OCI-LY7 (cell line): ENCODE measurements around the gene NCF4. TPM values are rescaled to one million over a fixed set of nuclear protein-coding genes. Genes with fewer than 3 reads are reported as not detected.

Experiments
- BruUV-seq: library from RNA; stranded (reverse); fragments of 400-500 nt; replicated peaks from 2 replicates; lab custom pipeline; 2021; lab: Mats Ljungman, UMichigan
- CTCF ChIA-PET: fragments of 300-600 bp; sonication (Branson Sonifier 250); formaldehyde crosslinking; loops from one replicate; lab custom pipeline; 2022; ENCODE audit warnings: antibody characterized with exemption; ENCODE audit not compliant: unreplicated experiment; lab: Charles Lee
- POLR2A ChIA-PET: fragments of 300-600 bp; sonication (Branson Sonifier 250); formaldehyde crosslinking; loops from one replicate; lab custom pipeline; 2022; ENCODE audit warnings: antibody characterized with exemption; lab: Charles Lee
- DNase-seq: peaks from one replicate; pipeline ENCODE4 v3.0.0-alpha.2; 2015; ENCODE audit warnings: low spot score
- H2AFZ ChIP-seq: fragments of 200-600 bp; sonication (generic), shearing (Covaris generic); 2 replicates; pipeline ENCODE4 v1.6.1; 2014; ENCODE audit warnings: mild to moderate bottlenecking, antibody characterized with exemption, low read length, moderate library complexity
- H3K27ac ChIP-seq: fragments of 200-600 bp; sonication (generic); 2 replicates; pipeline ENCODE4 v1.5.1; 2014; ENCODE audit warnings: mixed run types, low read depth, mild to moderate bottlenecking, moderate library complexity, low read length, inconsistent platforms; ENCODE audit not compliant: poor library complexity, severe bottlenecking
- H3K36me3 ChIP-seq: fragments of 200-600 bp; sonication (generic); 2 replicates; pipeline ENCODE4 v1.6.1; 2014; ENCODE audit warnings: mild to moderate bottlenecking, antibody characterized with exemption, low read length, moderate library complexity, mixed read lengths; ENCODE audit not compliant: insufficient read depth
- H3K4me1 ChIP-seq: fragments of 200-600 bp; sonication (generic); 2 replicates; pipeline ENCODE4 v1.5.1; 2014; ENCODE audit warnings: mild to moderate bottlenecking, low read length; ENCODE audit not compliant: insufficient read depth, poor library complexity, severe bottlenecking
- H3K4me2 ChIP-seq: fragments of 200-600 bp; sonication (generic); 2 replicates; pipeline ENCODE4 v1.6.1; 2014; ENCODE audit warnings: mild to moderate bottlenecking, low read length
- H3K4me3 ChIP-seq: fragments of 200-600 bp; sonication (generic); 2 replicates; pipeline ENCODE4 v1.5.1; 2014; ENCODE audit warnings: mild to moderate bottlenecking, low read depth, low read length; ENCODE audit not compliant: poor library complexity, severe bottlenecking
- H3K79me2 ChIP-seq: fragments of 200-600 bp; sonication (generic); 2 replicates; pipeline ENCODE4 v1.6.1; 2016; ENCODE audit warnings: low read depth, mild to moderate bottlenecking, low read length, moderate library complexity, mixed read lengths; ENCODE audit not compliant: insufficient read depth
- H3K9me2 ChIP-seq: fragments of 200-600 bp; sonication (generic); 2 replicates; pipeline ENCODE4 v1.6.1; 2016; ENCODE audit warnings: mild to moderate bottlenecking, low read length, mixed read lengths; ENCODE audit not compliant: insufficient read depth
- H3K9me3 ChIP-seq: fragments of 200-600 bp; sonication (generic); 2 replicates; pipeline ENCODE4 v1.6.1; 2014; ENCODE audit warnings: mild to moderate bottlenecking, mixed run types, low read length, mixed read lengths
- H4K20me1 ChIP-seq: fragments of 200-600 bp; sonication (generic); 2 replicates; pipeline ENCODE4 v1.6.1; 2014; ENCODE audit warnings: mild to moderate bottlenecking, antibody characterized with exemption, low read length, moderate library complexity, mixed read lengths; ENCODE audit not compliant: insufficient read depth
- CTCF ChIP-seq: fragments of 200-600 bp; sonication (generic); conservative IDR thresholded peaks from 2 replicates; pipeline ENCODE4 v1.5.1; 2014; ENCODE audit warnings: mild to moderate bottlenecking, antibody characterized with exemption, low read length, moderate library complexity, mixed read lengths
- EZH2phosphoT487 ChIP-seq: fragments of 200-600 bp; sonication (generic); IDR thresholded peaks from 2 replicates; pipeline ENCODE4 v1.6.1; 2018; ENCODE audit warnings: low read depth, borderline replicate concordance, mild to moderate bottlenecking, mixed run types, antibody characterized with exemption, low read length, moderate library complexity, mixed read lengths
- intact Hi-C: fragments of 100-400 bp; cut with micrococcal nuclease; formaldehyde crosslinking; loops from one replicate; pipeline ENCODE4 v1.10.0; 2022; ENCODE audit not compliant: unreplicated experiment
- total RNA-seq, 2 experiments: library from RNA; depleted of rRNA in 1 of 2; stranded (reverse); fragments of >200 nt in 1 of 2; shearing (Covaris generic) in 1 of 2; gene quantifications; 2 replicates each; pipeline ENCODE4 v1.2.3, GENCODE V29; 2014 to 2022

The NCF4 gene
- total RNA-seq, 2 experiments from 2014 or later: 63.6 to 121 TPM

DNA sequence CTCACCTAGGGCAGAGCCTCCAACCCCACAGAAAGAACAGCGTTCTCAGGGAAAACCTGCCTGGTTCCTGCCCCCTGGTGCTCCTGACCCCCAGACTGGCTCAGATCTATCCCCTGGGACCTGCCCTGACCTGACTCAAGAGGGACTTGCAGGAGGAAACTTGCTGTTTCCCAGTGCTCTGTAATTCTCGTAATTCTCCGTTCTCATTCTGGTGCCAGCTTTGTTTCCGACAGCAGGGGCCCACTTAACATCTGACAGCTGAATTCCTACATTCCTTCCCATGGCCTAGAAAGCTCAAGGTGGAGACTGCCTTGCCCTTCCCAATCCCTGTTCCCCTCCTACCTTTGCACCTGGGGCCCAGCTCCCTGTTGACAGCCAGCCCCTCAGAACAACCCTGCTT lies 40.1 kb downstream of the NCF4 start:
- no peak overlapping the region for H3K4me2 ChIP-seq
- no TSS peak for BruUV-seq
- intact Hi-C loops: no loop called here

GRCh38 chr22:36901411-36902142 lies 40.8 kb downstream of the NCF4 start:
- no peak for TF ChIP-seq CTCF
- no peak for TF ChIP-seq EZH2phosphoT487
- Histone ChIP-seq H2AFZ (no peak overlapping the region; the same call in 1 of the 2 replicates), H3K9me2 (no peaks in the 10 kb centered on the region), H4K20me1 (no peaks in the 10 kb centered on the region), H3K79me2 (no peaks in the 10 kb centered on the region), H3K9me3 (no peaks in the 10 kb centered on the region), H3K4me2 (no peak overlapping the region), H3K4me1 (no peaks in the 10 kb centered on the region), H3K36me3 (no peaks in the 10 kb centered on the region), H3K4me3 (no peak overlapping the region), H3K27ac (no peak overlapping the region)
- ChIA-PET POLR2A (no interaction called here), CTCF (no interaction called here)
- intact Hi-C loops: no loop called here
- no TSS peak for BruUV-seq
- no peak for DNase-seq

More for the DNA sequence above, 40.1 kb downstream of the NCF4 start:
- no peak for DNase-seq
- POLR2A ChIA-PET: interaction anchor here (0.7 kb wide), 1 partner anchor 9 kb away, joined by 4 read pairs; no protein-coding TSS in a partner anchor
- Histone ChIP-seq H3K9me3 (no peaks in the 10 kb centered on the region), H4K20me1 (no peaks in the 10 kb centered on the region), H3K4me3 (no peak overlapping the region), H3K36me3 (no peaks in the 10 kb centered on the region), H3K27ac (no peak overlapping the region), H2AFZ (no peak overlapping the region), H3K4me1 (no peaks in the 10 kb centered on the region), H3K9me2 (no peaks in the 10 kb centered on the region), H3K79me2 (no peaks in the 10 kb centered on the region)
- CTCF ChIA-PET: no interaction called here
- TF ChIP-seq EZH2phosphoT487 (no peak), CTCF (no peak)

- H3K4me1 ChIP-seq: no peaks in the 10 kb centered on the region
- TF ChIP-seq EZH2phosphoT487 (no peak), CTCF (no peak)
- BruUV-seq: no TSS peak
- no peaks in the 10 kb centered on the region for H3K9me2 ChIP-seq
- no peaks in the 10 kb centered on the region for H3K36me3 ChIP-seq
- intact Hi-C loops: no loop called here
- H3K9me3 ChIP-seq: no peaks in the 10 kb centered on the region
- no peaks in the 10 kb centered on the region for H4K20me1 ChIP-seq
- no peaks in the 10 kb centered on the region for H3K79me2 ChIP-seq
- no peak for DNase-seq
- no peak overlapping the region; the same call in 1 of the 2 replicates for H2AFZ ChIP-seq
- H3K4me3 ChIP-seq: no peak overlapping the region
- ChIA-PET CTCF (no interaction called here), POLR2A (no interaction called here)
- no peak overlapping the region for H3K27ac ChIP-seq
- no peak overlapping the region for H3K4me2 ChIP-seq
Measured at GRCh38 chr22:36902143-36902926, 41.5 kb downstream of the NCF4 start.
